DND-41 (cell line): ENCODE data around the gene MKLN1.

ENCODE experiments used
- EZH2 ChIP-seq: IDR thresholded peaks from 3 replicates; pipeline ENCODE4 v1.6.1; 2012; ENCODE audit warnings: borderline replicate concordance, low read depth, mild to moderate bottlenecking, moderate library complexity, low read length, inconsistent platforms; ENCODE audit not compliant: severe bottlenecking
- TF ChIP-seq, protein P1 (sequence below): IDR thresholded peaks from 2 replicates; pipeline ENCODE4 v1.5.1; 2012; ENCODE audit warnings: borderline replicate concordance, low read length, moderate library complexity, mild to moderate bottlenecking; ENCODE audit not compliant: poor library complexity, severe bottlenecking; ENCODE audit errors: extremely low read depth

DNA sequence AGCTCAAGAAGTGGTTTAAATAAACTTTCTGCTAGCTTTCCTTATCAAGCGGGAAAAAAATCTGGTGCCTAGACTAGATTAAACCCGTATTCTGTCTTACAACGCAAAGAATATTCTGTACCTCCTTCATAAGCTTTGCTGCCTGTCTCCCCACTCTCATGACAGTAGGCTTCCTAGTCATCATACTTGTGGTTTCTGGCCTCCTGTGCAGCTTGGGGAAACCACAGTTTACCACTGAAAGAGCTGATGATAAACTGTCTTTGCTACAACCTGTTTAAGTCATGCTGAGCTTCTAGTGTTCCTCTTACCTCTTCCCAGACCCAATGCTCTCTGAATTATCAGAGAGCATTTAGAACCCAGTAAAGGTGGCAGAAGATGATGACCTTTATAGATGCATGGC is 173.7 kb downstream of the MKLN1 start:
- TF ChIP-seq, protein P1, sequence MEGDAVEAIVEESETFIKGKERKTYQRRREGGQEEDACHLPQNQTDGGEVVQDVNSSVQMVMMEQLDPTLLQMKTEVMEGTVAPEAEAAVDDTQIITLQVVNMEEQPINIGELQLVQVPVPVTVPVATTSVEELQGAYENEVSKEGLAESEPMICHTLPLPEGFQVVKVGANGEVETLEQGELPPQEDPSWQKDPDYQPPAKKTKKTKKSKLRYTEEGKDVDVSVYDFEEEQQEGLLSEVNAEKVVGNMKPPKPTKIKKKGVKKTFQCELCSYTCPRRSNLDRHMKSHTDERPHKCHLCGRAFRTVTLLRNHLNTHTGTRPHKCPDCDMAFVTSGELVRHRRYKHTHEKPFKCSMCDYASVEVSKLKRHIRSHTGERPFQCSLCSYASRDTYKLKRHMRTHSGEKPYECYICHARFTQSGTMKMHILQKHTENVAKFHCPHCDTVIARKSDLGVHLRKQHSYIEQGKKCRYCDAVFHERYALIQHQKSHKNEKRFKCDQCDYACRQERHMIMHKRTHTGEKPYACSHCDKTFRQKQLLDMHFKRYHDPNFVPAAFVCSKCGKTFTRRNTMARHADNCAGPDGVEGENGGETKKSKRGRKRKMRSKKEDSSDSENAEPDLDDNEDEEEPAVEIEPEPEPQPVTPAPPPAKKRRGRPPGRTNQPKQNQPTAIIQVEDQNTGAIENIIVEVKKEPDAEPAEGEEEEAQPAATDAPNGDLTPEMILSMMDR = no peak
- TF ChIP-seq EZH2 = no peak
